ENCODE results near the gene MARCHF6. TPM values are rescaled to one million over a fixed set of nuclear protein-coding genes. Genes with fewer than 3 reads are reported as not detected.

The MARCHF6 gene
- polyA plus RNA-seq, 3 donors = 24.0 to 90.1 (median 31.0) TPM

DNA sequence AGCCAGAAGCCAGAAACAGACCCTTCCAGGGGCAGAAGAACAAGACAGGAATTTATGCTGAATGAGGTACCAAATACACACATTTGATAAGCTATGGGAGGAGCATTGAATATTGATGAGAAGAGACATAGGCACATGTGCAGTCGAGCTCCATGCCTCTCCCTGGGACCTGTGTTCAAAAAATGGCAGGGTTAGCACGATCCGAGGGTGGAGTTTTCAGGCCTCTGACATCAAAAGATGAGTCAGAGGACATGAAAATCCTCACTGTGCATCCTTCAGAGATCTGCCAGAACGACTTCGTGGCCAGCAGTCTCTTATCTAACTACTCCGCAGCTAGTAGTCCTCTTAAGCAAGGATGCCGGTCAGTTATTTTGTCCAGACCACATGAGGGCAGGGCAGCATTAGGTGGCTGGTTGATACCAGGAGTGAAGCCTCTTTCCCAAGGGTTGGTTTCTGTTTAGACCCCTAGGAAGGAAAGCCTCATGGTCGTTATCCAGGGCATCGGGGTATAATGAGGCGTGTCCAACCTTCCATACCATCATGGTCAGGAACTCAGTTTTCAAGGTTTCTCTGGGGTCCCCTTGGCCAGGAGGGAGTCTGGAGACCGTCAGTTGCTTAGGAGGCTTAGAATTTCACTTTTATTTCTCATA lies 34.2 kb upstream of the MARCHF6 start:
- Mint-ChIP-seq H3K4me3 (no peak overlapping the region), H3K36me3 (no peaks in the 10 kb centered on the region), H3K4me1 (peaks cover 6% of the 10 kb centered on the region), H3K27ac (no peak overlapping the region), H3K9me3 (peaks cover 0 to 2% (median 0%) of the 10 kb centered on the region in 7 donors), H3K27me3 (ENCODE audit: low read depth in 3 of 3) (peaks cover 0 to 4% (median 0%) of the 10 kb centered on the region in 3 donors)
- no peak overlapping the region for H2AFZ ChIP-seq (ENCODE audit: insufficient read depth, low read depth, low read length, poor library complexity, severe bottlenecking)
- H3K4me2 ChIP-seq (replicated peaks; ENCODE audit: extremely low read depth, low read length, poor library complexity, severe bottlenecking) = no peak overlapping the region
- H3K79me2 ChIP-seq (ENCODE audit: insufficient read depth, low read length) = no peaks in the 10 kb centered on the region
- H3K27me3 ChIP-seq (ENCODE audit: control insufficient read depth in 2 of 2, insufficient read depth in 2 of 2, low read length in 2 of 2) = no peaks in the 10 kb centered on the region
- no peaks in the 10 kb centered on the region for H3K36me3 ChIP-seq (replicated peaks in 1 of 2; ENCODE audit: control insufficient read depth in 1 of 2, insufficient read depth in 2 of 2, low read length in 2 of 2)
- peaks cover 0 to 2% of the 10 kb centered on the region in 2 donors for H3K4me1 ChIP-seq (ENCODE audit: control insufficient read depth in 1 of 2, insufficient read depth in 2 of 2, low read length in 2 of 2)
- WGBS (ENCODE audit: insufficient coverage) = 91% methylated on average over 6 of the region's 11 CpGs
- H3K4me3 ChIP-seq (replicated peaks in 1 of 3; ENCODE audit: low read depth in 2 of 3, low read length in 3 of 3) = no peak overlapping the region
- no peaks in the 10 kb centered on the region for H4K20me1 ChIP-seq (ENCODE audit: insufficient read depth, low read length)
- TF ChIP-seq, protein P1, sequence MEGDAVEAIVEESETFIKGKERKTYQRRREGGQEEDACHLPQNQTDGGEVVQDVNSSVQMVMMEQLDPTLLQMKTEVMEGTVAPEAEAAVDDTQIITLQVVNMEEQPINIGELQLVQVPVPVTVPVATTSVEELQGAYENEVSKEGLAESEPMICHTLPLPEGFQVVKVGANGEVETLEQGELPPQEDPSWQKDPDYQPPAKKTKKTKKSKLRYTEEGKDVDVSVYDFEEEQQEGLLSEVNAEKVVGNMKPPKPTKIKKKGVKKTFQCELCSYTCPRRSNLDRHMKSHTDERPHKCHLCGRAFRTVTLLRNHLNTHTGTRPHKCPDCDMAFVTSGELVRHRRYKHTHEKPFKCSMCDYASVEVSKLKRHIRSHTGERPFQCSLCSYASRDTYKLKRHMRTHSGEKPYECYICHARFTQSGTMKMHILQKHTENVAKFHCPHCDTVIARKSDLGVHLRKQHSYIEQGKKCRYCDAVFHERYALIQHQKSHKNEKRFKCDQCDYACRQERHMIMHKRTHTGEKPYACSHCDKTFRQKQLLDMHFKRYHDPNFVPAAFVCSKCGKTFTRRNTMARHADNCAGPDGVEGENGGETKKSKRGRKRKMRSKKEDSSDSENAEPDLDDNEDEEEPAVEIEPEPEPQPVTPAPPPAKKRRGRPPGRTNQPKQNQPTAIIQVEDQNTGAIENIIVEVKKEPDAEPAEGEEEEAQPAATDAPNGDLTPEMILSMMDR (IDR thresholded peaks at IDR 0.05) = no peak
- intact Hi-C loops (cut with micrococcal nuclease) = no loop called here
- H3K27ac ChIP-seq (ENCODE audit: low read depth in 1 of 2, low read length in 2 of 2) = no peak overlapping the region
- no peaks in the 10 kb centered on the region for H3K9me3 ChIP-seq (replicated peaks in 1 of 2; ENCODE audit: control insufficient read depth in 1 of 2, insufficient read depth in 1 of 2, low read length in 2 of 2)
- no peak for DNase-seq
- H3K9ac ChIP-seq (ENCODE audit: insufficient read depth, low read length, poor library complexity, severe bottlenecking) = no peak overlapping the region

GRCh38 chr5:10320793-10321192 lies 32.7 kb upstream of the MARCHF6 start:
- Mint-ChIP-seq H3K27me3 (ENCODE audit: low read depth in 3 of 3) (peaks cover 0 to 4% (median 1%) of the 10 kb centered on the region in 3 donors), H3K27ac (peak overlapping the region in 1 of 7 donors; percentile 1), H3K9me3 (peaks cover 0 to 2% (median 0%) of the 10 kb centered on the region in 7 donors), H3K4me1 (peaks cover 14% of the 10 kb centered on the region), H3K36me3 (no peaks in the 10 kb centered on the region), H3K4me3 (no peak overlapping the region)
- H3K79me2 ChIP-seq (ENCODE audit: insufficient read depth, low read length) = no peaks in the 10 kb centered on the region
- H3K4me3 ChIP-seq (replicated peaks in 1 of 3; ENCODE audit: low read depth in 2 of 3, low read length in 3 of 3) = no peak overlapping the region
- TF ChIP-seq, protein P1 (IDR thresholded peaks at IDR 0.05) = no peak
- H4K20me1 ChIP-seq (ENCODE audit: insufficient read depth, low read length) = no peaks in the 10 kb centered on the region
- intact Hi-C loops (cut with micrococcal nuclease) = no loop called here
- no peaks in the 10 kb centered on the region for H3K27me3 ChIP-seq (ENCODE audit: control insufficient read depth in 2 of 2, insufficient read depth in 2 of 2, low read length in 2 of 2)
- WGBS (ENCODE audit: insufficient coverage) = 100% methylated on average over 3 of the region's 3 CpGs
- H3K4me1 ChIP-seq (ENCODE audit: control insufficient read depth in 1 of 2, insufficient read depth in 2 of 2, low read length in 2 of 2) = peaks cover 0 to 10% of the 10 kb centered on the region in 2 donors
- no peaks in the 10 kb centered on the region for H3K36me3 ChIP-seq (replicated peaks in 1 of 2; ENCODE audit: control insufficient read depth in 1 of 2, insufficient read depth in 2 of 2, low read length in 2 of 2)
- no peak overlapping the region for H3K27ac ChIP-seq (ENCODE audit: low read depth in 1 of 2, low read length in 2 of 2)
- H3K9ac ChIP-seq (ENCODE audit: insufficient read depth, low read length, poor library complexity, severe bottlenecking) = no peak overlapping the region
- H3K9me3 ChIP-seq (replicated peaks in 1 of 2; ENCODE audit: control insufficient read depth in 1 of 2, insufficient read depth in 1 of 2, low read length in 2 of 2) = no peaks in the 10 kb centered on the region
- no peak for DNase-seq
- H2AFZ ChIP-seq (ENCODE audit: insufficient read depth, low read depth, low read length, poor library complexity, severe bottlenecking) = no peak overlapping the region
- H3K4me2 ChIP-seq (replicated peaks; ENCODE audit: extremely low read depth, low read length, poor library complexity, severe bottlenecking) = no peak overlapping the region

All from CD14-positive monocyte (primary cell).